ENCODE measurements around the gene TMC1. TPM values are rescaled to one million over a fixed set of nuclear protein-coding genes. Genes with fewer than 3 reads are reported as not detected.

Gene TMC1
- total RNA-seq, 2 donors from 2014 or later = 0.09 TPM; not detected in 1

- Histone ChIP-seq H3K9ac (ENCODE audit: extremely low read depth, low read length, poor library complexity, severe bottlenecking) (no peak overlapping the region), H3K27me3 (ENCODE audit: control insufficient read depth, insufficient read depth, low read length, poor library complexity, severe bottlenecking) (no peaks in the 10 kb centered on the region), H3K9me3 (ENCODE audit: control insufficient read depth, low read length) (no peaks in the 10 kb centered on the region), H3K36me3 (ENCODE audit: control insufficient read depth, insufficient read depth, low read length) (no peaks in the 10 kb centered on the region), H3K27ac (ENCODE audit: low read depth, low read length) (no peak overlapping the region), H3K4me3 (ENCODE audit: low read length) (no peak overlapping the region), H3K4me1 (ENCODE audit: control insufficient read depth, insufficient read depth, low read length) (no peaks in the 10 kb centered on the region)
- Mint-ChIP-seq H3K4me3 (no peak overlapping the region), H3K36me3 (ENCODE audit: low read depth) (no peaks in the 10 kb centered on the region), H3K27me3 (ENCODE audit: insufficient read depth) (no peaks in the 10 kb centered on the region), H3K27ac (no peak overlapping the region), H3K9me3 (no peaks in the 10 kb centered on the region), H3K4me1 (no peaks in the 10 kb centered on the region)
- WGBS, 2 experiments (ENCODE audit: insufficient coverage in 1 of 2, insufficient read length in 1 of 2) = 92 to 95% methylated on average over 2 to 3 of the region's 3 CpGs
- TF ChIP-seq CTCF (conservative IDR thresholded peaks at IDR 0.05) = no peak
- DNase-seq = no peak
Measured at GRCh38 chr9:72579880-72580550, 58.6 kb downstream of the TMC1 start.

- Histone ChIP-seq H3K36me3 (ENCODE audit: control insufficient read depth, insufficient read depth, low read length) (no peaks in the 10 kb centered on the region), H3K9me3 (ENCODE audit: control insufficient read depth, low read length) (no peaks in the 10 kb centered on the region), H3K9ac (ENCODE audit: extremely low read depth, low read length, poor library complexity, severe bottlenecking) (no peak overlapping the region), H3K27me3 (ENCODE audit: control insufficient read depth, insufficient read depth, low read length, poor library complexity, severe bottlenecking) (no peaks in the 10 kb centered on the region), H3K27ac (ENCODE audit: low read depth, low read length) (no peak overlapping the region), H3K4me3 (ENCODE audit: low read length) (no peak overlapping the region), H3K4me1 (ENCODE audit: control insufficient read depth, insufficient read depth, low read length) (no peaks in the 10 kb centered on the region)
- H3K4me1 Mint-ChIP-seq = no peaks in the 10 kb centered on the region
- 95 to 99% methylated on average over 7 to 9 of the region's 9 CpGs for WGBS, 2 experiments (ENCODE audit: insufficient coverage in 1 of 2, insufficient read length in 1 of 2)
- DNase-seq = no peak
- H3K36me3 Mint-ChIP-seq (ENCODE audit: low read depth) = no peaks in the 10 kb centered on the region
- no peak overlapping the region for H3K4me3 Mint-ChIP-seq
- no peak for TF ChIP-seq CTCF (conservative IDR thresholded peaks at IDR 0.05)
- no peaks in the 10 kb centered on the region for H3K9me3 Mint-ChIP-seq
- no peak overlapping the region for H3K27ac Mint-ChIP-seq
- H3K27me3 Mint-ChIP-seq (ENCODE audit: insufficient read depth) = no peaks in the 10 kb centered on the region
Measured at GRCh38 chr9:72581694-72582093, 60.3 kb downstream of the TMC1 start.

- Histone ChIP-seq H3K4me3 (ENCODE audit: low read length) (no peak overlapping the region), H3K27ac (ENCODE audit: low read depth, low read length) (no peak overlapping the region), H3K4me1 (ENCODE audit: control insufficient read depth, insufficient read depth, low read length) (no peaks in the 10 kb centered on the region), H3K27me3 (ENCODE audit: control insufficient read depth, insufficient read depth, low read length, poor library complexity, severe bottlenecking) (no peaks in the 10 kb centered on the region), H3K36me3 (ENCODE audit: control insufficient read depth, insufficient read depth, low read length) (no peaks in the 10 kb centered on the region), H3K9ac (ENCODE audit: extremely low read depth, low read length, poor library complexity, severe bottlenecking) (no peak overlapping the region), H3K9me3 (ENCODE audit: control insufficient read depth, low read length) (no peaks in the 10 kb centered on the region)
- Mint-ChIP-seq H3K4me3 (no peak overlapping the region), H3K4me1 (no peaks in the 10 kb centered on the region), H3K27ac (no peak overlapping the region), H3K9me3 (no peaks in the 10 kb centered on the region), H3K36me3 (ENCODE audit: low read depth) (no peaks in the 10 kb centered on the region), H3K27me3 (ENCODE audit: insufficient read depth) (no peaks in the 10 kb centered on the region)
- no peak for DNase-seq
- TF ChIP-seq CTCF (conservative IDR thresholded peaks at IDR 0.05) = no peak
Measured at GRCh38 chr9:72583370-72583769, 62.0 kb downstream of the TMC1 start.
